AG04450 (cell line): Measurements from ENCODE around the gene AMER1. TPM values are rescaled to one million over a fixed set of nuclear protein-coding genes. Genes with fewer than 3 reads are reported as not detected.

ENCODE experiments used
- CTCF ChIA-PET: fragments of 300-600, 350-600 bp; formaldehyde crosslinking; extraction: SDS; loops from one replicate; lab custom pipeline; 2022; ENCODE audit warnings: antibody characterized with exemption, inconsistent platforms; lab: Charles Lee
- POLR2A ChIA-PET: fragments of 350-600 bp; formaldehyde crosslinking; extraction: SDS; loops from one replicate; lab custom pipeline; 2021; ENCODE audit warnings: antibody characterized with exemption, inconsistent platforms; lab: Yijun Ruan, JAX
- DNase-seq: peaks from one replicate; pipeline ENCODE4 v3.0.0-alpha.2; 2011; ENCODE audit warnings: low read depth, low spot score
- H3K27ac ChIP-seq: one replicate; pipeline ENCODE4 v1.5.1; 2012; ENCODE audit warnings: low read depth, low read length, control low read depth
- H3K27me3 ChIP-seq: one replicate; pipeline ENCODE4 v1.6.0; 2012; ENCODE audit warnings: low read length; ENCODE audit not compliant: control insufficient read depth, insufficient read depth
- H3K4me3 ChIP-seq: 2 replicates; pipeline ENCODE4 v1.5.1; 2011; ENCODE audit warnings: mild to moderate bottlenecking, low read depth, low read length, control low read depth
- H3K9me3 ChIP-seq: 2 replicates; pipeline ENCODE4 v1.5.1; 2012; ENCODE audit warnings: low read length; ENCODE audit not compliant: control insufficient read depth, insufficient read depth
- polyA plus RNA-seq: library from polyadenylated mRNA; depleted of rRNA; stranded (reverse); fragments of >200 nt; gene quantifications from 2 replicates; pipeline ENCODE4 v1.2.3, GENCODE V29; 2011
- TF ChIP-seq, protein P1 (sequence below): IDR thresholded peaks from 2 replicates; pipeline ENCODE4 v1.5.1; 2011; ENCODE audit warnings: low read depth, low read length, control low read depth, inconsistent platforms

The AMER1 gene
- polyA plus RNA-seq, 1 experiment: 0.93 TPM

DNA sequence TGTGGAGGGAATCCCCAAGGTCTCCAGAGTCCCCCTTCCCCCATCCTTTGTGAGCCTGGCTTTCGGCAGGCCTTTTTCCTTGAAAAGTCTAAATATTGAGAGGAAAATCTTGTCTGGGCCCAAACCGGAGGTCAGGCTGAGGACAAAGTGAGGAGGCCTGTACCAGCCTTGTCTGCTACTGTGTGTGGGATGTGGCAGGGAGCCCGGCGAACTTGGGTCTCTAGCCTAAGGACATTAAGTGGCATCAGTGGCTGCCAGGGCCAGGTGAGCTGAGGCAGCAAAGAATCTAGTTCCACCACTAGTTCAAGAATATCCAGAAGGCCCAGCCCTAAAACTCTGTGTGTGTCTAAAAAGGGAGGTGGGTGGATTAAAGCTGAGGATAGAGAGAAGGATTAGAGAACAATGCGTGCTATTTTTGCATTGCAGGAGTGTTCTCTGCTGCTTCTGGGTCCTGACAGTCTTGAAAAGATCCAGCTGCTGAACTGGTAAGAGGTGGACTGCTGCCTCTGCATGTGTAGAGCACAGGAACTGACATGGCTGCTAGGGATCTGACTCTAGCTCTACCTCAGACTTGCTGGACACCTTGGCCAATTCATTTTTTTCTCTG, 1.2 kb upstream of the AMER1 start:
- Histone ChIP-seq H3K4me3 (peak overlapping the region; percentile 66), H3K27ac (peak overlapping the region; percentile 87), H3K27me3 (no peaks in the 10 kb centered on the region), H3K9me3 (no peaks in the 10 kb centered on the region)
- DNase-seq: peak; percentile 33
- POLR2A ChIA-PET: no interaction called here
- CTCF ChIA-PET: no interaction called here
- TF ChIP-seq, protein P1, sequence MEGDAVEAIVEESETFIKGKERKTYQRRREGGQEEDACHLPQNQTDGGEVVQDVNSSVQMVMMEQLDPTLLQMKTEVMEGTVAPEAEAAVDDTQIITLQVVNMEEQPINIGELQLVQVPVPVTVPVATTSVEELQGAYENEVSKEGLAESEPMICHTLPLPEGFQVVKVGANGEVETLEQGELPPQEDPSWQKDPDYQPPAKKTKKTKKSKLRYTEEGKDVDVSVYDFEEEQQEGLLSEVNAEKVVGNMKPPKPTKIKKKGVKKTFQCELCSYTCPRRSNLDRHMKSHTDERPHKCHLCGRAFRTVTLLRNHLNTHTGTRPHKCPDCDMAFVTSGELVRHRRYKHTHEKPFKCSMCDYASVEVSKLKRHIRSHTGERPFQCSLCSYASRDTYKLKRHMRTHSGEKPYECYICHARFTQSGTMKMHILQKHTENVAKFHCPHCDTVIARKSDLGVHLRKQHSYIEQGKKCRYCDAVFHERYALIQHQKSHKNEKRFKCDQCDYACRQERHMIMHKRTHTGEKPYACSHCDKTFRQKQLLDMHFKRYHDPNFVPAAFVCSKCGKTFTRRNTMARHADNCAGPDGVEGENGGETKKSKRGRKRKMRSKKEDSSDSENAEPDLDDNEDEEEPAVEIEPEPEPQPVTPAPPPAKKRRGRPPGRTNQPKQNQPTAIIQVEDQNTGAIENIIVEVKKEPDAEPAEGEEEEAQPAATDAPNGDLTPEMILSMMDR: no peak

DNA sequence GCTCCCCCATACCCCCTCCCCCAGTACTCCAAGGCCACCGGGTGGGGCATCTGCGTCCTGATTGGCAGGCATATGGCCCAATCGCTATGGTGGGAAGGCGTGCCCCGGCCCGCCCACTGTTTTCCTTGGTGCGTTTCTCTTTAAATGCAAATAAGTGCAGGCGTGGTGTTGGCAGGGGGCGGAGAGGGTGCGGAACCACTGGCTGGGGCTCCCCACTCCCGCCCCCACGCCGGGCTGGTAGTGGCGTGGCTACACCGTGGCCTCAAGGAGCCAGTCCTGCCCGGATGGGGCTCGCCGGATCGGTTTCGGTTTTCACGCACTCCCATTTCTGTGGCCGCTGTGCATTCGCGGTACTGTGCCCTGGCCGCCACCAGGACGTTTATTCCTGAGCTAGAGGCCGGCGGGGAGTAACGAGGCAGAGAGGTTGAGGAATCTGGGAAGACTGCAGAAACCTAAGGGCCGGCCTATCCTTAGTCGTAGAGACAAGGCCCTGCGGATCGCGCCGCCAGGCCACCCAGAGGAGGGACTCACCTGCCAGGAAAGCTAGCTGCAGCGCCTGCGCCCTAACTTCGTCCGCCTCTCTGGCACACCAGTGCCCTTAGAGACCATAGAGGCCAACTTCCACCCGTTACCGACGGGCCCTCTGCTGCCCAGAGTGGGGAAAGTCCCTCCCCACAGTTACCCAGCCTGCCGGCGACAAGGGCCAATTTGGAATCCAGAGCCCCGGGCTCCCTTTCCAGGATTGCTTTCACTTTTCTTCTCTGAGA, 410 bp upstream of the AMER1 start:
- Histone ChIP-seq H3K27ac (peak overlapping the region; percentile 87), H3K9me3 (no peaks in the 10 kb centered on the region), H3K4me3 (peak overlapping the region; percentile 66), H3K27me3 (no peaks in the 10 kb centered on the region)
- peak; percentile 72 for DNase-seq
- CTCF ChIA-PET: no interaction called here
- POLR2A ChIA-PET: no interaction called here
- TF ChIP-seq, protein P1: no peak

DNA sequence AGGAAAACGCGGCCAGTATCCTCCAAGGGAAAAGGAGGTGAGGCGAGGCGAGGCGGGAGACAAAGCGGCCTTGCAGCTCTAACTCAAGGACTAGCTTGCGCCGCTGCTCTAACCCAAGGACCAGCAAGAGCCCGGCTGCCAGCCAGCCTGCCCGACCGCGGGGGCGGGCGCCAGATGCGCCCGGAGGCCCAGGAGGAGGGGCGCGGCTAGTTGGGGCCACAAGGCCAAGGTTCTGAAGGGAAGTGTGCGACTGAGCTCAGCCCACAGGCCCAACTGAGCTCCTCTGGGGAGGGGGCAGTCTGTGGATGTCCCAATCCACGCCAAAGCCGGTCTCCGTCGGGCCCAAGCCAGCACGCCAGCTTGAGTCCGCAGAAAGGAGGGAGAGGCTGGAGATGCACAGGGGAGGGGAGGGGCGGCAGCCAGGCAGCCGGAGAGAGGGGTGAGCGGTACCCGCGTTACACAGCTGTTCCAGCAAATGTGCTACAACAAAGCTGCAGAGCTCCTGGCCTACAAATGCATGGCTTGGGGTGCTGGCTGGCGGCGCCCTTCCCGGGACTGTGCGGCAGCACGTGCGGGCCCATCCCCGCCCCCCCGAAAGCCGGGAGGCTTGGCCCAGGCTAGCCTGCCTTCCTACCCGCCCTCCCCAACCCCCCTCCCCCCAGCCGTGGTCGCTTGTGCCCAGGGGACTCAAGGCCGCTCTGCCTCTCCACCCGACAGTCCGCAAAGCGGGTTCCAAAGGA, 637 bp downstream of the AMER1 start:
- Histone ChIP-seq H3K27ac (peak overlapping the region; percentile 70), H3K9me3 (no peaks in the 10 kb centered on the region), H3K4me3 (peak overlapping the region; percentile 66), H3K27me3 (no peaks in the 10 kb centered on the region)
- ChIA-PET CTCF (no interaction called here), POLR2A (interaction anchor here (0.6 kb wide), 1 partner anchor 1312 kb away, joined by 3 read pairs; no protein-coding TSS in a partner anchor)
- DNase-seq: no peak
- TF ChIP-seq, protein P1: no peak

DNA sequence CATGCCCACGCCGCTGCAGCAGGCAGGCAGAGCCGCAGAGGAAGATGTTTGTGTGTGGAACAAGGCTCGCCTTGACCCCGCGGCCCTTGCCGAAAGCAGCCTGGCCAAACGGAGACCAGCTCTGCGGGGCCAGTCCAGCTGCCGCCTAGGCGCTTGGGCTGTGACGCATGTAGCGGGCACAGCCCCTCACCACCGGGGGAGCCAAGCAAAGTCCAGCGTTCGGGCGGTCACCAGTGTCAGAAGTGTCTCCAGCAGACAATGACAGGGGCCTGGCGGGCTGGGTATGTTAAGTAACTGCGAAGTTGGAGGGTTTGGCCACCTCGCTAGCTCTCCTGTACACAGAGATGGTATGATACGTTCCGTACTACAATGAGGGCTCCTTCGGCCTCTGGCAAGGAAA, 1.3 kb downstream of the AMER1 start:
- no peak for DNase-seq
- Histone ChIP-seq H3K4me3 (peak overlapping the region; percentile 66), H3K27me3 (no peaks in the 10 kb centered on the region), H3K27ac (peak overlapping the region; percentile 31), H3K9me3 (no peaks in the 10 kb centered on the region)
- ChIA-PET POLR2A (interaction anchor here (0.6 kb wide), 1 partner anchor 1313 kb away, joined by 3 read pairs; no protein-coding TSS in a partner anchor), CTCF (no interaction called here)
- TF ChIP-seq, protein P1: no peak
